H9 (cell line): ENCODE measurements around the gene MRPL18. TPM values are rescaled to one million over a fixed set of nuclear protein-coding genes. Genes with fewer than 3 reads are reported as not detected.
"Not testable (repeated sequence)": the region's sequence is repeated elsewhere in the genome, so short reads cannot be mapped to it uniquely, and the experiment has no call there.

Experiments
- DNase-seq: peaks from one replicate; pipeline ENCODE4 v3.0.0-alpha.2; 2017
- H2AFZ ChIP-seq: one replicate; pipeline ENCODE4 v1.6.1; 2013; ENCODE audit warnings: mild to moderate bottlenecking, low read length, control low read depth, moderate library complexity
- H2AK5ac ChIP-seq: 2 replicates; pipeline ENCODE4 v1.6.1; 2013; ENCODE audit warnings: low read length, control low read depth, mixed read lengths; ENCODE audit not compliant: insufficient read length
- H2BK120ac ChIP-seq: one replicate; pipeline ENCODE4 v1.6.1; 2013; ENCODE audit warnings: low read depth, mild to moderate bottlenecking, low read length, control low read depth, inconsistent platforms; ENCODE audit not compliant: poor library complexity, severe bottlenecking
- H2BK12ac ChIP-seq: 2 replicates; pipeline ENCODE4 v1.6.1; 2013; ENCODE audit warnings: low read length, control low read depth, mixed read lengths, low read depth; ENCODE audit not compliant: insufficient read length
- H2BK15ac ChIP-seq: 2 replicates; pipeline ENCODE4 v1.6.1; 2013; ENCODE audit warnings: low read depth, low read length, control low read depth
- H2BK20ac ChIP-seq: one replicate; pipeline ENCODE4 v1.6.1; 2013; ENCODE audit warnings: low read depth, mild to moderate bottlenecking, low read length, control low read depth, inconsistent platforms; ENCODE audit not compliant: poor library complexity, severe bottlenecking
- H2BK5ac ChIP-seq: 2 replicates; pipeline ENCODE4 v1.6.1; 2013; ENCODE audit warnings: low read length, control low read depth, mixed read lengths; ENCODE audit not compliant: insufficient read length
- H3K14ac ChIP-seq: 2 replicates; pipeline ENCODE4 v1.6.1; 2013; ENCODE audit warnings: low read length, control low read depth; ENCODE audit not compliant: insufficient read depth
- H3K18ac ChIP-seq: 2 replicates; pipeline ENCODE4 v1.6.1; 2013; ENCODE audit warnings: low read depth, mild to moderate bottlenecking, mixed read lengths, low read length, control low read depth; ENCODE audit not compliant: insufficient read length
- H3K23ac ChIP-seq: 2 replicates; pipeline ENCODE4 v1.6.1; 2013; ENCODE audit warnings: low read length, control low read depth, mixed read lengths, low read depth; ENCODE audit not compliant: insufficient read length
- H3K23me2 ChIP-seq: 2 replicates; pipeline ENCODE4 v1.6.1; 2013; ENCODE audit warnings: low read depth, mild to moderate bottlenecking, mixed read lengths, low read length, control low read depth; ENCODE audit not compliant: insufficient read length, poor library complexity, severe bottlenecking
- H3K27ac ChIP-seq: 2 replicates; pipeline ENCODE4 v1.5.1; 2013; ENCODE audit warnings: low read length, control low read depth, mixed read lengths, low read depth; ENCODE audit not compliant: insufficient read length
- H3K27me3 ChIP-seq: 2 replicates; pipeline ENCODE4 v1.6.1; 2013; ENCODE audit warnings: low read length, control low read depth, inconsistent platforms; ENCODE audit not compliant: insufficient read depth
- H3K4ac ChIP-seq: 2 replicates; pipeline ENCODE4 v1.6.1; 2013; ENCODE audit warnings: low read depth, mild to moderate bottlenecking, control low read depth, inconsistent platforms, low read length, moderate library complexity
- H3K4me1 ChIP-seq: 2 replicates; pipeline ENCODE4 v1.6.1; 2013; ENCODE audit warnings: low read length, control low read depth, inconsistent platforms; ENCODE audit not compliant: insufficient read depth
- H3K4me2 ChIP-seq: 2 replicates; pipeline ENCODE4 v1.6.1; 2013; ENCODE audit warnings: low read length, control low read depth, mixed read lengths; ENCODE audit not compliant: insufficient read length, insufficient read depth
- H3K56ac ChIP-seq: 2 replicates; pipeline ENCODE4 v1.6.1; 2013; ENCODE audit warnings: low read depth, mild to moderate bottlenecking, mixed read lengths, low read length, control low read depth; ENCODE audit not compliant: insufficient read length
- H3K79me1 ChIP-seq: 2 replicates; pipeline ENCODE4 v1.6.1; 2013; ENCODE audit warnings: low read depth, mild to moderate bottlenecking, moderate library complexity, low read length, control low read depth, inconsistent platforms; ENCODE audit not compliant: insufficient read depth, poor library complexity, severe bottlenecking
- H3K79me2 ChIP-seq: 2 replicates; pipeline ENCODE4 v1.6.1; 2013; ENCODE audit warnings: low read length, control low read depth, inconsistent platforms; ENCODE audit not compliant: insufficient read depth
- H3K9ac ChIP-seq: 2 replicates; pipeline ENCODE4 v1.6.1; 2013; ENCODE audit warnings: low read length, control low read depth, mixed read lengths; ENCODE audit not compliant: insufficient read length; ENCODE audit errors: extremely low read depth
- H3K9me3 ChIP-seq: one replicate; pipeline ENCODE4 v1.6.1; 2013; ENCODE audit warnings: low read depth, low read length, inconsistent platforms; ENCODE audit not compliant: control insufficient read depth
- H3T11ph ChIP-seq: one replicate; pipeline ENCODE4 v1.6.1; 2013; ENCODE audit warnings: mild to moderate bottlenecking, low read length, control low read depth, inconsistent platforms
- H4K20me1 ChIP-seq: one replicate; pipeline ENCODE4 v1.6.1; 2013; ENCODE audit not compliant: control insufficient read depth, insufficient read length, insufficient read depth
- H4K5ac ChIP-seq: 2 replicates; pipeline ENCODE4 v1.6.1; 2013; ENCODE audit warnings: low read depth, mild to moderate bottlenecking, mixed read lengths, low read length, control low read depth; ENCODE audit not compliant: insufficient read length
- H4K8ac ChIP-seq: replicated peaks from 2 replicates; pipeline ENCODE4 v1.6.1; 2013; ENCODE audit warnings: low read length, control low read depth, mixed read lengths, low read depth; ENCODE audit not compliant: insufficient read length
- H4K91ac ChIP-seq: 2 replicates; pipeline ENCODE4 v1.6.1; 2013; ENCODE audit warnings: low read depth, mild to moderate bottlenecking, moderate library complexity, mixed read lengths, low read length, control low read depth; ENCODE audit not compliant: insufficient read length
- H3K27ac Mint-ChIP-seq, 3 experiments: 2 replicates in 2 of 3; 3 replicates in 1 of 3; pipeline ENCODE4 v1.8.0; 2020 to 2021; ENCODE audit warnings: mixed read lengths in 3 of 3, mild to moderate bottlenecking in 1 of 3, moderate library complexity in 1 of 3
- H3K27me3 Mint-ChIP-seq: 2 replicates; pipeline ENCODE4 v1.8.0; 2021; ENCODE audit warnings: low read depth, mild to moderate bottlenecking, moderate library complexity, mixed read lengths
- H3K36me3 Mint-ChIP-seq, 3 experiments: 2 replicates in 2 of 3; 3 replicates in 1 of 3; pipeline ENCODE4 v1.8.0; 2020 to 2021; ENCODE audit warnings: low read depth in 3 of 3, mixed read lengths in 3 of 3; ENCODE audit not compliant: insufficient read depth in 1 of 3
- H3K4me1 Mint-ChIP-seq, 2 experiments: 2 replicates each; pipeline ENCODE4 v1.8.0; 2020; ENCODE audit warnings: mixed read lengths in 2 of 2
- H3K4me3 Mint-ChIP-seq, 2 experiments: 2 replicates in 1 of 2; 3 replicates in 1 of 2; pipeline ENCODE4 v1.8.0; 2020 to 2021; ENCODE audit warnings: mild to moderate bottlenecking in 2 of 2, mixed read lengths in 2 of 2, moderate library complexity in 1 of 2
- H3K9me3 Mint-ChIP-seq, 2 experiments: 2 replicates in 1 of 2; 3 replicates in 1 of 2; pipeline ENCODE4 v1.8.0; 2020; ENCODE audit warnings: mild to moderate bottlenecking in 2 of 2, mixed read lengths in 2 of 2, moderate library complexity in 1 of 2
- CTCF ChIP-seq: fragments of 200-600 bp; sonication (generic); conservative IDR thresholded peaks from 3 replicates; pipeline ENCODE4 v1.8.0; 2021; ENCODE audit warnings: antibody characterized with exemption, mild to moderate bottlenecking
- whole genome bisulfite sequencing: extraction: QIAGEN DNeasy Blood & Tissue Kit; methylation state at CpG from one replicate; pipeline ENCODE4 v1.1.7; 2013; ENCODE audit warnings: missing lambda C conversion rate, low lambda C conversion rate, mixed read lengths; ENCODE audit not compliant: insufficient read length; ENCODE audit errors: extremely low coverage; 5-methylcytosine and 5-hydroxymethylcytosine counted together
- total RNA-seq: library from RNA; stranded (reverse); gene quantifications from 2 replicates; pipeline ENCODE4 v1.2.1, GENCODE V29; 2021

The MRPL18 gene
- total RNA-seq, 1 experiment from 2014 or later, result 88.8 TPM

GRCh38 chr6:159746759-159747158 lies 43.5 kb upstream of the MRPL18 start:
- no peak overlapping the region for H3K9ac ChIP-seq
- H3K79me2 ChIP-seq, result no peaks in the 10 kb centered on the region; the same call in 1 of the 2 replicates
- no peak overlapping the region for H2BK15ac ChIP-seq
- H2BK5ac ChIP-seq, result no peak overlapping the region
- H3K4me1 ChIP-seq, result no peaks in the 10 kb centered on the region
- H3K56ac ChIP-seq, result no peak overlapping the region
- TF ChIP-seq CTCF, result no peak
- no peak overlapping the region for H2BK20ac ChIP-seq
- no peak overlapping the region for H4K91ac ChIP-seq
- H4K20me1 ChIP-seq, result no peaks in the 10 kb centered on the region
- no CpG with 5 or more reads among the region's 1 CpG for WGBS
- no peak overlapping the region for H3K4me3 Mint-ChIP-seq
- H3K36me3 Mint-ChIP-seq, result peaks cover 57 to 94% (median 92%) of the 10 kb centered on the region in 3 experiments; a peak in 6 of 7 replicates
- H3K23ac ChIP-seq, result no peak overlapping the region
- H3T11ph ChIP-seq, result no peak overlapping the region
- H3K23me2 ChIP-seq, result no peaks in the 10 kb centered on the region
- no peak overlapping the region for H2BK120ac ChIP-seq
- H3K4ac ChIP-seq, result no peak overlapping the region
- no peak overlapping the region for H3K4me2 ChIP-seq
- H3K79me1 ChIP-seq, result peaks cover 3% of the 10 kb centered on the region
- no peak overlapping the region for H3K18ac ChIP-seq
- H4K8ac ChIP-seq, result no peak overlapping the region
- H3K9me3 ChIP-seq, result no peaks in the 10 kb centered on the region
- H3K27ac ChIP-seq, result no peak overlapping the region
- no peak overlapping the region for H2BK12ac ChIP-seq
- no peaks in the 10 kb centered on the region for H3K27me3 Mint-ChIP-seq
- no peak overlapping the region for H2AK5ac ChIP-seq
- no peak overlapping the region for H4K5ac ChIP-seq
- H3K14ac ChIP-seq, result no peak overlapping the region
- H3K27ac Mint-ChIP-seq, result no peak overlapping the region
- H2AFZ ChIP-seq, result no peak overlapping the region
- no peaks in the 10 kb centered on the region for H3K4me1 Mint-ChIP-seq
- H3K9me3 Mint-ChIP-seq, result no peaks in the 10 kb centered on the region
- no peak for DNase-seq
- no peaks in the 10 kb centered on the region for H3K27me3 ChIP-seq

- not testable (repeated sequence) for H2BK5ac ChIP-seq, H3K4ac ChIP-seq, H3K4me2 ChIP-seq, H4K91ac ChIP-seq, H3K18ac ChIP-seq, H3K14ac ChIP-seq, H2BK20ac ChIP-seq, H3K9me3 ChIP-seq, H3K4me1 ChIP-seq, H2BK15ac ChIP-seq, H3K79me2 ChIP-seq, H3K4me3 Mint-ChIP-seq, H2BK12ac ChIP-seq, H3K27me3 Mint-ChIP-seq, H3K9ac ChIP-seq, H3K4me1 Mint-ChIP-seq, H3T11ph ChIP-seq, H3K56ac ChIP-seq, H3K27ac ChIP-seq, H2AK5ac ChIP-seq, H4K5ac ChIP-seq, H3K23ac ChIP-seq, DNase-seq, H3K27me3 ChIP-seq, H3K27ac Mint-ChIP-seq, H4K8ac ChIP-seq, H3K79me1 ChIP-seq, H2AFZ ChIP-seq, H3K9me3 Mint-ChIP-seq, H4K20me1 ChIP-seq, H3K23me2 ChIP-seq, H2BK120ac ChIP-seq
- H3K36me3 Mint-ChIP-seq, result peaks cover 55 to 93% (median 90%) of the 10 kb centered on the region in 3 experiments; a peak in 6 of 7 replicates
- no CpG with 5 or more reads among the region's 7 CpGs for WGBS
These were observed 42.1 kb upstream of the MRPL18 start for GRCh38 chr6:159748127-159748526.
